HG03442 (cell line): ENCODE measurements around the gene MARK2.
"Not testable (repeated sequence)": the region's sequence is repeated elsewhere in the genome, so short reads cannot be mapped to it uniquely, and the experiment has no call there.

Source experiments
- ATAC-seq: cut with Tn5 transposase; IDR thresholded peaks from one replicate; pipeline ENCODE4 v1.9.1; 2021; ENCODE audit warnings: mild to moderate bottlenecking, moderate library complexity; ENCODE audit not compliant: unreplicated experiment

The MARK2 gene

DNA sequence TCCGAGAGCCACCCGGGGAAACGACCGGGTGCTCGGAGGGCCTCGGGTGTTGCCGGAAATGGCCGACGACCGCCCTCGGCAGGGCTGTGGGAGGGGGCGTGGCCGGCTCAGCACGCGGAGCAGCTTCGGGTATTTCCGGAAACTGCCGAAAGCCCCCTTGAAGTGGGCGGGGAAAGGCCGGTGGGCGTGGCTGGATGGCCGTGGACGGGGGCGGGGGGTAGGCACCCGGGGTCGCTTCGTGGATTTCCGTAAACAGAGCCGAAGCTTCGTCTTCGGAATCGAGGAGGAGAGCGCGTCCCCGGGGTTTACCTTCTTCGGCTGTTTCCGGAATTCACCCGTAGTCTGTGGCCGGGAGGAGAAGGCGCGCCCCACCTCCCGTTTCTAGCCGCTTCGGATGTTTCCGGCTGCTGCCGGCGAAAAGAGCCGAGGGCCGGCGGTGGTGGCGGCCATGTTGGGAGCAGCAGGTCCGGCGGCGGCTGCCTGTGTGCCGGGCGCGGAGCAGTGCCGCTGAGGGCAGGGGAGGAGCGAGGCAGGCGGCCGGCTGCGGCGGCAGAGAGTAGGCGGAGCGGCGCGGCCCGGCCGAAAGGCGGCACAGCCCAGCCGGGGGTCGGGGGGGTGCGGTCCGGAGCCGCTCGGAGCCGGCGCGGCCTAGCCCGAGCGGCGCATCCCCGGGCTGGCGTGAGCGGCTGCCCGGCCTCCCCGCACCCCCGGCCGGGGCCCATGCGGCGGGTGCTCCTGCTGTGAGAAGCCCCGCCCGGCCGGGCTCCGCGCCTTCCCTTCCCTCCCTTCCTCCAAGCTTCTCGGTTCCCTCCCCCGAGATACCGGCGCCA, at the start of gene MARK2:
Gene MARK2 (plus strand): TSS at position 433 of the 830 bp plus-strand sequence. CDS start 397 bp downstream, at position 830.
- ATAC-seq = peak; percentile 74

DNA sequence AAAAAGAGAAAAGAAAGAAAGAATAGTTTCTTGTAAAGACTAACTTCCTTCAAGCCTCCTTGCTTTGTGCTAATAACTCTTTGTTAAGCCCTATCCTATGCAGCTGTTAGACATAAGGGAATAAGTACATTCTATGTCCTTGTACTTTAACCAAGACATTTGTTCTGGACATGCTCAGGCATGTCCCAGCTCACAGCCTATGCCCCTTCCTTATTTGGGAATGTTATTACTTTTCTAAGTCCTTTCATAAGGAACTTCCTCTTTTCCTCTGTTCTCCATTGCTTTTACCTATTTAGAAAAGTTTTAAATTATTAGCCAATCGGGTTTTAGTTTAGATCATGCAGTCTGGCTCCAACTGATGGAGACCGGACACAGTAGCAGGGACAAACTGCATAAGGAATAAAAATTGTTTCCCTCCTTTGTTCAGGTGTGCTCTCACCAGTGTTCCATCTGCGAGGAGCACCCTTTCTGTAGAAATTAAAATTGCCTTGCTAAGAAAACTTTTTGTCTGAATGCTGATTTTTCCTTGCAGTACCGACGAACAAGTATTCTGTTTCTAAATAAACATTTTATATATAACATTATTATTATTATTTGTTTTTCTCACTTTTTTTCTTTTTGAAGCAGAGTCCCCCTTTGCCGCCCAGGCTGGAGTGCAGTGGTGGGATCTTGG, 47.3 kb upstream of the MARK2 start:
- no peak for ATAC-seq

DNA sequence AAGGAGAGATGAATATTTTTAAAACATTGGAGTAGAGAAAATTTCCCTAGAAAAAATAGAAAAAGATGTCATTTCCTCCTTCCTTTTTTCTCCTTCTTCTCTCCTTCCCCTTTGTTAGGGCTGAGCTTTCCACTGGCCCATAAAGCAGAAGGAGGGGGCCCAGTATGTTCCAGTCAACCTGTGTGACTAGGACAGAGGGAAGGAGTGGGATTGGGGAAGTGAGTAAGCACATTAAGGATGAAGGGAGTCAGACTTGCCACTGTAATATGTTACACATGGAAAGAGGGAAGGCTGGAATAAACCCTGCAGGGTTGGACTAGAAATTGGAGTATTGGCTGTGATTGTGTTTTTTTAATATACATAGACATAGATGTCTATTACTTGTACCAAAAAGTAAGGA, 45.7 kb upstream of the MARK2 start:
- no peak for ATAC-seq

DNA sequence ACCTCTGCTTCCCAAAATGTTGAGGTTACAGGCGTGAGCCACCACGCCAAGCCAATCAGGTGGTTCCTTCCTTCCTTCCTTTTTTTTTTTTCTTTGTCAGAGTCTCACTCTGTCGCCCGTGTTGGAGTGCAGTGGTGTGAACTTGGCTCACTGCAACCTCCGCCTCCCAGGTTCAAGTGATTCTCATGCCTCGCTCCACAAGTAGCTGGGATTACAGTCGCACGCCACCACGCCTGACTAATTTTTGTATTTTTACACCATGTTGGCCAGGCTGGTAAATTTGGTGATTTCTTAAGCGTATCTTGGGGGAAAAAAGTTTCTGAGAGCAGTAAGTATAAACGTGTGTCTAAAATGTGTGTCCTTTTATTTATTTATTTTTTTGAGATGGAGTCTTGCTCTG, 43.8 kb upstream of the MARK2 start:
- no peak for ATAC-seq

DNA sequence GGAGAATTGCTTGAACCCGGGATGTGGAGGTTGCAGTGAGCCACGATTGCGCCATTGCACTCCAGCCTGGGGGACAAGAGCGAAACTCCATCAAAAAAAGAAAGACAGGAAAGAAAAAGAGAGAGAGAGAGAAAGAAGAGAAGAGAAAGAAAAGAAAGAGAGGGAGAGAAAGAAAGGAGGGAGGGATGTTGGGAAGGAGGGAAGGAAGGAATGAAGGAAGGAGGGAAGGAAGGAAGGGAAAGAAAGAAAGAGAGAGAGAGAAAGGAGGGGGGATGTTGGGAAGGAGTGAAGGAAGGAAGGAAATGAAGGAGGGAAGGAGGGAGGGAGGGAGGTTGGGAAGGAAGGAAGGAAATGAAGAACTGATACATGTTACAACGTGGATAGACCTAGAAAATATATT, 38.0 kb upstream of the MARK2 start:
- ATAC-seq = no peak

DNA sequence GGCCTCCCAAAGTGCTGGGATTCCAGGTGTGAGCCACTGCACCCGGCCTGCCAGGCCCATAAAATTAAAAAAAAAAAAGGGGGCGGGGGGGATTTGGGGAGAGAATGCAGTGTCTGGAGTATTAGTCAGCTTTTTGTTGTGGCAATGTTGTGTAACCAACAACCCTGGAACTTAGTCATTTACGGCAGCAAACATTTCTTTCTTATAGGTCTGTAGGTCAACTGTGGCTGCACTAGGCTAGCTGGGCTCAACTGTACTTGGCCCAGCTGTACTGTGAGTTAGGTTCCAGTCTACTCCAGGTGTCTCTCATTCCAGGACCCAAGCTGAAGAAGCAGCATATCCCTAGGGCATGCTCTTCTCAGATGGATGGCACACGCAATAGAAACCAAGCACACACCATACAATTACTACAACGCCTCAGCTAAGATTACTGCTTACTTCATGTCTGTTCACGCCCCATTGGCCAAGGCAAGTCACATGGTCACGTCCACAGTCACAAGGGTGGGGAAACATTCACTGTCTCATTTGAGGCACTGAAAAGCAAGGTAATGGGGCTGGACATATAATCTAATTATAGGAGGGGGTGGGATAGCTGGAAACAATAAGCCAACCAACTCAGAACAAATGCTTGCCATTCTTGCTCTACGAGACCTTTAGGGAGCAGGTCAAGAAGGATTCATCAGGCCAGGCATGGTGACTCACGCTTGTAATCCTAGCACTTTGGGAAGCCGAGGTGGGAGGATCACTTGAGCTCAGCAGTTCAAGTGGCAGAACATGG, 36.1 kb upstream of the MARK2 start:
- ATAC-seq = no peak

DNA sequence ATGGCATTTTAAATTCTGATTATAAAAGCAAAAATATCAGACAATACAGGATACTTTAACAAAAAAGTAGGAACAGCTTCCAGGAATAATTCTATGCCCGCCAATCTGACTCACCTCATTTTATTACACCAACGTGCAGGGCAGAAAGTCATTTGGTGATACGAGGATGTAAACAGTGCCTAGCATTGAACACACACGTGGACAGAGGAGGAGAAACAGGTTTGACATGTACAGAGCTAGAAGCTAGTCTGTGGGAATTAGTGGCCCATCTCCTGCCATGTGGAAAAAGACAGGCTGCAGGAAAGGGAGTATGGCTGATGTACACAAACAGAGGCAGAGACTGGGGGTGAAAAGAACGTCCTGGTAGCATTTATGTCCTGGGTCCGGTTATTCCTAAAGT, 34.7 kb upstream of the MARK2 start:
- no peak for ATAC-seq

DNA sequence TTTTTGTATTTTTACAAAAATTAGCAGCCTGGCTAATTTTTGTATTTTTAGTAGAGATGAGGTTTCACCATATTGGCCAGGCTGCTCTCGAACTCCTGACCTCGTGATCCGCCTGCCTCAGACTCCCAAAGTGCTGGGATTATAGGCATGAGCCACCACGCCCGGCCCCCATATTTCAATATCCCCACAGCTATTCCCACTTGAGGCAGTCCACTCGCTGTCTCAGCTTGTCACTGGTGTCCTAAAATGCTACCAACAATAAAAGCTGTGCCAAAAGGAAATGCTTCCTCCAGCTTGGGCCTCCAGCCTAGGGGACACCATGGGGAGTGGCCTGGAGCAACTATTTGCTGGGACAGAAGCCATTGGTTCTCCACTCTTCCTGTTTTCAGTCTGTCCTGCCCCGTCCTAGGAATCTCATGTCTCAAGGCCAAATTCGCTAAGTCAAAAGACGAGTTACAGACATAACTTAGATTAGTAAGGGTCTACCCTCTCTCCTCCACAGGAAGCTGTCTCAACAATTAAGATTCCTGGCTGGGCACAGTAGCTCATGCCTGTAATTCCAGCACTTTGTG, 33.0 kb upstream of the MARK2 start:
- ATAC-seq = no peak

DNA sequence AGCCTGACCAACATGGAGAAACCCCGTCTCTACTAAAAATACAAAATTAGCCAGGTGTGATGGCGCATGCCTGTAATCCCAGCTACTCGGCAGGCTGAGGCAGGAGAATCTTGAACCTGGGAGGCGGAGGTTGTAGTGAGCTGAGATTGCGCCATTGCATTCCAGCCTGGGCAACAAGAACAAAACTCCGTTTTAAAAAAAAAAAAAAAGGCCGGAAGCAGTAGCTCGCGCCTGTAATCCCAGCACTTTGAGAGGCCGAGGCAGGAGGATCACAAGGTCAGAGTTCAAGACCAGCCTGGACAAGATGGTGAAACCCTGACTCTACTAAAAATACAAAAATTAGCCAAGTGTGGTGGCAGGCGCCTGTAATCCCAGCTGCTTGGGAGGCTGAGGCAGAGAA, 28.5 kb upstream of the MARK2 start:
- not testable (repeated sequence) for ATAC-seq

DNA sequence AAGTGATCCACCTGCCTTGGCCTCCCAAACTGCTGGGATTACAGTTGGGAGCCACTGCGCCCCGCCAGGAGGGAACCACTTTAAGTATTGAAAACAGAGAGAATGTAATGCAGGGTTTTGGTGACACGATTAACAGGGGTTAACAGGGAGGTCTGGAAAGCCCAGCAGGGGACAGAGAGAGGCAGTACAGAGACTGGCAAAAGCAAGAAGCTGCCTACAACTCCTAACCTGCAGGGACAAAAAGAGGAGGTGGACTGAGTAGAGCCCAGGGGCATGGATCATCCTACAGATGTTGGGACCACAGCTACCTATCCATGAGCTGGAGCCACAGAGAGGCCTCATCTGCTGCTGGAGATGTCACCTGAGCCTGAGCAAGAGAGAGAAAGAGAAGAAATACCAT, 27.4 kb upstream of the MARK2 start:
- no peak for ATAC-seq

DNA sequence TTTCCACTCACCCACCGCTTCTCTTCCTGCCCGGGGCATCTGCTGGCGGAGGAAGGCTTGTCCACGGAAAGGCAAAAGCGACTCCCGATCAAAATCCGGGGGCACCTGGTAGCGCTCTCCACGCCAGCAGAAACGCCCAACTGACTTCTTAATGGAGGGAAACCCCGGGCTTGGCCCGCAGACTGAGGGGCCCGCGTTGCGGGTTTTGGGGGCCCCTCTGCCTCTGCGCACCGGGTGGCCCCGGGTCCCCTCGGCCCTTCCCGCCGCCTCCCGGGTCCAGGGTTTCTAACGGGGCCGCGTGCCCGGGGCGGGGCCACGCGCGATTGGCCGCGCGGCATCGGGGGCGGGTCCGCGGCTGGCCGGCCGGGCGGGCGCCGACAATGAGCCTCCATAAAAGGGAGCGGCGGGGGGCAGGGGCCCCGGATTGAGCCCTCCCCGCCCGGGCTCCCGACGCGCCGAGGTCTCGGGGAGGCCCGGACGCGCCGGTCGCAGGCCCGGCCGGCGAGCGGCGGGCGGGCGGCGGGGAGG, 25.8 kb upstream of the MARK2 start, which contains the start of gene SPINDOC:
Gene SPINDOC (plus strand): TSS at position 422 of the 528 bp plus-strand sequence. CDS start 231 bp downstream, outside the sequence.
- peak; percentile 66 for ATAC-seq

DNA sequence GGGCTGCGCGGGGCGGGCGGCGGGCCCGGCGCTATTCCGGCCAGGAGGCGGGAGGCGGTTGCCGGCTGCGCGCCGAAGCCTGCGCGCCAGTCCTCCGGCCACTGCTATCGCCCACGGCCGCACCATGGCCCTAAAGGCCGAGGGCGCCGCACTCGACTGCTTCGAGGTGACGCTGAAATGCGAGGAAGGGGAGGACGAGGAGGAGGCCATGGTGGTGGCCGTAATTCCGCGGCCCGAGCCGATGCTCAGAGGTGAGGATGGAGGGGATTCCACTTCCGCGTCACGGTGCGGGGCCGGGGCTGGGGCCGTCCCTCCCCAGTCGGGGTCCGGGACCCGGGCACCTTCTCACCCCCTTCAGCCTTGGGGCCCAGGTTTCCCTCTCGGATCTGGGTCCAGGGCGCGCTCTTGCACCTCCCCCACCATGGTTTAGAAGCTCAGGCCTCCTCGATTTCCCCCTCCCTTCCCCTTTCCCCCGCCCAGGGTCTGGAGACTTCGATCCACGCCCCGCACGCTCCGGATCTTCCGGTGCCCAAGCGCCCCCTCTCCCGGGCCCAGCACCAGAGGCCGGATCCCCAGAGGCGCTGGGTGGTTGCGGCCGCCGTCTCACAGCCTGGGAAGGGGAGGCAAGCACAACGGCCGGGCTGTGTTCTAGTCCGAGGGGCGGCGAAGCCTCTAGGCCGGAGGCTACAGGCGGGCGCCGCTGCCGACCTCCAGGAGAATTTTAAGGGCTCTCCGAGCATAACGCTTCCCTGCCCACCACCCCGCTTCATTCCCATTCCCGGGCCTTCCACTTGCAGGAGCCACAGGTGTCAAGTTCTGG, 25.1 kb upstream of the MARK2 start:
- ATAC-seq = peak; percentile 39

DNA sequence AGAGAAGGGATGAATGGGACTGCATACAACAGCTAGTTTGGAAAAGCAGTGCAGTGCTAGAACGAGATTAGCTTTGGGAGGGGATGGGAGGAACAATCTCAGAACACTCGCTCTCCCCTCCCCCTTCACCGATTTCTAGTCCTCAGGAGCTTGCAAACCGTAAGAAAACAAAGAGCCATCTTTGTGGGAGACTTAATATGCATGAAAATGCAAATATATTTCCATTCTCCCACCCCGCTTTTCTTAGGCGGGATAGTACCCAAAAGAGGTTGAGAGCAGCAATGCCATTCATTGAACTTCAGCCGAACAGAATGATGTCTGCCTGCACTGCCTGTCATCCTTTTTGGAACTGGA, 24.6 kb upstream of the MARK2 start:
- no peak for ATAC-seq

DNA sequence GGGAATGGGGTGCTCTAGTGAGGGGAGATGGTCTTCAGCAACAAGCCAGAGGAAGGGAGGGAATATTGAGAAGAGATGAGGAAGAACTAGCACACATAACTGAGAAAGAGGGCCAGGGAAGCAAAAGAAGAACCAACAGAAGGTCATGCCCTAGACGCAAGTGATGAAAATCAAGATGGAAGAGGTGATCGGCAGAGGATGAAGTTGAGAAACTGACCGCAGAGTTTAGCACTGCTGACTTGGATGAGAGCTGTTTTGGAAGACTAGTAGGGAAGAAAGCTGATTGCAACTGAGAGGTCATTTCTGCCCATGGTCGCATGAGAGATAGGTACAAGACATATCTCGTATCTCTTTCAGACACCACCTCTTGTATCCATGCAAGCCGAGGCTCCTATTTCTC, 22.7 kb upstream of the MARK2 start:
- ATAC-seq = no peak

DNA sequence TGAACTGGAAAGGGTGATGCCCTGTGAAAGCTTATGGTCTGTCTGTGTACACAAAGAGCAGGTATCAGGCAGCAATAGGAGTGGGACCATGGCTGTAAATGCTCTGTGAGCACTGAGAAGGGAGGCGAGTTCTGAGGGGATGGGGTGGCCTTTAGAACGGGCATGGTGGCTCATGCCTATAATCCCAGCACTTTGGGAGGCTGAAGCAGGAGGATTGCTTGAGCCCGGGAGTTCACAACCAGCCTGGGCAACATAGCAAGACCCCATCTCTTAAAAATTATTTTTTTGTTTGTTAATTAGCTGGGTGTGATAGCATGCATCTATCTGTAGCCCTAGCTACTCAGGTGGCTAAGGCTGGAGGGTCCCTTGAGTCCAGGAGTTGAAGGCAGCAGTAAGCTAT, 22.2 kb upstream of the MARK2 start:
- ATAC-seq = no peak

DNA sequence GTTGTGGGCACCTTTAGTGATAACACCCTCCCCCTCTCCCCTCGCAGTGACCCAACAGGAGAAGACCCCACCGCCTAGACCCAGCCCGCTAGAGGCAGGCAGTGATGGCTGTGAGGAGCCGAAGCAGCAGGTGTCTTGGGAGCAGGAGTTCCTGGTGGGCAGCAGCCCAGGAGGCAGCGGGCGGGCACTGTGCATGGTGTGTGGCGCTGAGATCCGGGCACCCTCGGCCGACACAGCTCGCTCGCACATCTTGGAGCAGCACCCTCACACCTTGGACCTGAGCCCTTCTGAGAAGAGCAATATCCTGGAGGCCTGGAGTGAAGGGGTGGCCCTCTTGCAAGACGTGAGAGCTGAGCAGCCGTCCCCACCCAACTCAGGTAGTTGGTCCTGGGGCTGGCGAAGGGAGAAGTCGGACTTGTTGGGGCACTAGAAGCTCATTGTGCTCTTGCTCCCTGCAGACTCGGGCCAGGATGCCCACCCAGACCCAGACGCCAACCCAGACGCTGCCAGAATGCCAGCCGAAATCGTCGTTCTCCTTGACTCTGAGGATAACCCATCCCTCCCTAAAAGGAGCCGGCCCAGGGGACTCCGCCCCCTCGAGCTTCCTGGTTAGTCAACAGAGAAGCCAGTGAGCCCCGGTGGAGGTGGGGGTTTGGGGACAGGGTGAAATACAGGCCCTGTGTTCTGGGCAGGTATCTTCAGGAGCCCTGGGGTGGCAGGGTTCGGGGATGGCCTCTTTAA, 21.0 kb upstream of the MARK2 start:
- ATAC-seq = no peak

DNA sequence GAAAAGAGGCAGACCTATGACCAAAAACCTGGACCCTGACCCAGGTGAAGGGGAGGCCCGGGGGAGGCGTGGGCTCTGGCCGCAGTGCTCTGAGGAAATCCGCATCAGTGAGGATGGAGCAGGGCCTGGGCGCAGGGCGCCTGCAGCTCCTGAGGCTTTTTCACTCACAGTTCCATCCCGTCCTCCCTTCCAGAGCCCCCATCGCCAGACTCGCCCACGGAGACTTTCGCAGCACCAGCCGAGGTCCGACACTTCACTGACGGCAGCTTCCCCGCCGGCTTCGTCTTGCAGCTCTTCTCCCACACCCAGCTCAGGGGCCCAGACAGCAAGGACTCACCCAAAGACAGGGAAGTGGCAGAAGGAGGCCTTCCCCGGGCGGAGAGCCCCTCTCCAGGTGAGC, 20.3 kb upstream of the MARK2 start:
- ATAC-seq = no peak

DNA sequence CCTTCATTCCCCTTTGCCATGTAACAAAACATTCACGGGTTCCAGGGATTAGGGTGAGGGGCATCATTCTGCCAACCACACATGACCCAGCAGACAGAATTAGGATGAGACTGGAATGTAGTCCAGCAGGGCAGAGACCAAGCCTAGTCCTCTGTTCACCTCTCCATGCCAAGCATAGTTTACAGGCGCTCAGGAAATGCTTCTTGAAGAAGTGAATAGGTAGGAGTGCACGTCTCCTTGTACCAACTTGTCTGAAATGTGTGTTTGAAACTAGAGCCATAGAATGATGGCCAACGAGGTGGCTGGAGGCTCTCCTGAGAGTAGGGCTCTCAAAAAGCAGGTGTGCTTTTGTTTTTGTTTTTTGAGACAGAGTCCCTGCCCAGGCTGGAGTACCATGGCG, 17.5 kb upstream of the MARK2 start:
- ATAC-seq = no peak

DNA sequence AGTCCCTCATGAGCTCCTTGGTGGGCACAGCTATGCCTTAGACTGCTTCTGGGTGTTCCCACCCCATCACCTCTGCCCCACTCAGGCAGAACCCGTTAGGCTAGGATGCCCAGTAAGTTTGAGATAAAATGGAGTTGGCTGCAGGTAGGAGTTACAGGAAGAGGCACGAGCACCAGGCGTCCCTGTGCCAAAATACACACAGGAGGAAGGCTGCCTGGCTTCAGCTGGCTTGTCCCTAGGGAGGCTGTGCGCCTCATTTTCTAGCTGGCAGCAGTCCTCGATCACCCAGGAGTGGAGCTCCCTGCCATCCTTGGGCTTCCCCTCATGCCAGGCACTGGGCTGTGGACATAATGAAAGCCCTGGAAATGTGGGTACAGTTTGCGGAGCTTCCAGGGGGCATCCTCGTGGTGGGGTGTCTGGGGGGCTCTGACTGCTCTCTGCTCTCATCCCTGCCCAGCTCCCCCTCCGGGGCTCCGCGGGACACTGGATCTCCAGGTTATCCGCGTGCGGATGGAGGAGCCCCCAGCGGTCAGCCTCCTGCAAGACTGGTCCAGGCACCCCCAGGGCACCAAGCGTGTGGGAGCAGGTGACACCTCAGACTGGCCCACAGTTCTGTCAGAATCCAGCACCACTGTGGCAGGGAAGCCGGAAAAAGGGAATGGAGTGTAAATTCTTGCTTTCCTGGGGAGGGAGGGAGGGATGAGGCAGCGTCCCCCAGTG, 12.3 kb upstream of the MARK2 start:
- no peak for ATAC-seq
